Urothelium cell line (cell line): ENCODE data around the gene SMURF1.
A peak's percentile ranks its signal among the peaks of the same experiment; 100 is the strongest.

Experiments
- DNase-seq: peaks from one replicate; pipeline ENCODE4 v3.0.0; 2011; ENCODE audit warnings: low spot score, mixed read lengths
- FAIRE-seq: peaks from 2 replicates; lab custom pipeline; 2011; peaks lifted over from hg19 to GRCh38; lab: Jason Lieb, UNC

The SMURF1 gene

DNA sequence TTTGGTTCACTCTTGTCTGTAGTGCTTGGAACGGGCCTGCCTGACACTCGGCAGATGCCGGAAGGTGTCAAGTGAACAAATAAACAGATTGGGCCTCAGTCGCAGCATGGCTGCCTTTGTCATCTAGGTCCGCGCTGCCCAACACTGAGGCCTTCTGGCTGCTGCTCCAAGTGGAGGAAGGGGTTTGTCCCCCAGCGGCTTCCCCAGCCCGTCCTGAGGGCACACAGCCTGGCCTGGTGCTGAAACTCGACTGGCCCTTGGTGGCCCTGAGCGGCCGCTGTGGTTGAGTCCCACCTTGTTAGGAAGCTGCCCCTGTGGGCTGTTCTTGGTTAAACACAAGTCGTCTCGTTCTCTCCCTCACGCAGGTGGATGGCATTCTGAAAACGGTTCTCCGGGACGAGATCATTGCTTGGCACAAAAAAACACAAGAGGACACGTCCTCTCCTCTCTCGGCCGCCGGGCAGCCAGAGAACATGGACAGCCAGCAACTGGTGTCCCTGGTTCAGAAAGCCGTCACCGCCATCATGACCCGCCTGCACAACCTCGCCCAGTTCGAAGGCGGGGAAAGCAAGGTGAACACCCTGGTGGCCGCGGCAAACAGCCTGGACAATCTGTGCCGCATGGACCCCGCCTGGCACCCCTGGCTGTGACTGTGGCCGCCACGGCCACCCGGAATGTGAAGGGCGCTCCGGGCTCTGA, 132.1 kb downstream of the SMURF1 start:
- no peak for DNase-seq
- FAIRE-seq, result no peak

DNA sequence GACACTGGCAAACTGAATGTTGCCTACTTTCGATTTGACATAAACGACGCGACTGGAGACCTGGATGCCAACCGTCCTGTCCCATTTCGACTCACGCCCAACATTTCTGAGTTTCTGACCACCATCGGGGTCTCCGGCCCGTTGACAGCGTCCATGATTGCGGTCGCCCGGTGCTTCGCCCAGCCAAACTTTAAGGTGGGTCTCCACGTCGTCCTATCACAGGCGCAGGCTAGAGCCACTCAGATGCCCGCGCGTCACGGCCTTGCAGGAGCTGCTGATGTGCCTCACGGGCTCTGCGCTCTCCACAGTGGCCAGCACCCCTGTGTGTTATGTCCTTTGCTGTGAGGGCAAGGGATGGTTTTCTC, 132.6 kb downstream of the SMURF1 start:
- DNase-seq (no peak), FAIRE-seq (no peak)

DNA sequence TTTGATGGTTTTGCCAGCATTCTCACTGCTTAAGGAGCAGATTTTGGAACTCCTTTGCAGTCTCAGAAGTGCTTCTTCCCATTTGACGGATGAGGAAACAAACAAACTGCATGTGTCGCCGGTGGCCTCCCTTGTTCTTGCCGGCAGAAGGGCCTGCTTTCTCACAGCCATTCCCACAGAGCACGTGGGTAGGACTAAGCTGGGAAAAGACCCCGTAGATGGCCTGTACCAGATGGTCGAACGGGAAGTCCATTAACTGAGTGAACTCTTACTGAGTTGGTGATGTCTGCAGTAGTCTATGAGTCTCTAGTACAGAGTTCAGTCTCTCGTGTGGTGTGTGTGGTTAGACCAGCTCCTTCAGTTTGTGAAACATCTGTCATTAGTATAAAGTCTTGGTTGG, 133.6 kb downstream of the SMURF1 start:
- FAIRE-seq, result no peak
- DNase-seq, result no peak

DNA sequence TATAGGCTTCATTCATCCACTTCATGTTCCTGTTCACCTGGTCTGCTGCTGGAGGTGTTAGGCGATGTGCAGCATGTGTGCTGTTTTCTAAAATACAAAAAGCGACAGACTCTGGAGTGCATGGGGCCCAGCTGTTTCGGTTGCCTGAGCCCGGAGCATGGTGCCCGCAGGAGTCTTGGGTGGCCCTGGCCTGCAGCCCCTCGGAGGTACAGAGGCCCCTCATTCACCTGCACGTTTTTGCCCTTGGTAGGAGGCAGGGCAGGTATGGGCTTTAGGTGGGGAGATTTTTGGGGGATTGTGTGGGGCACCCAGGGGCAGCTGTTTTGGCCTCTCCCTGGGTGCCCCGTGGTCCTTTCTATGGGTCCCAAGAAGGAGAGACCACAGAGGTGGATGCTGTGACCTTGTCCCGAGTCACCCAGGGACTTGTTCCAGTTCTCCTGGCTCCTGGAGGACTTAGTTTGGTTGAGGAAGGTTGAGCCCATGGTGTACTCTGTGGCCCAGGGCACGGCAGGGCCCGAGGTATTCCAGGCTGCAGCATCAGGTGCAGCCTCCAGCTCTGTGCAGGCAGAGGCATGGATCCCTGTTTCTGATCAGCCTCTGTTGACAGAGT, 134.9 kb downstream of the SMURF1 start:
- FAIRE-seq (no peak), DNase-seq (no peak)

DNA sequence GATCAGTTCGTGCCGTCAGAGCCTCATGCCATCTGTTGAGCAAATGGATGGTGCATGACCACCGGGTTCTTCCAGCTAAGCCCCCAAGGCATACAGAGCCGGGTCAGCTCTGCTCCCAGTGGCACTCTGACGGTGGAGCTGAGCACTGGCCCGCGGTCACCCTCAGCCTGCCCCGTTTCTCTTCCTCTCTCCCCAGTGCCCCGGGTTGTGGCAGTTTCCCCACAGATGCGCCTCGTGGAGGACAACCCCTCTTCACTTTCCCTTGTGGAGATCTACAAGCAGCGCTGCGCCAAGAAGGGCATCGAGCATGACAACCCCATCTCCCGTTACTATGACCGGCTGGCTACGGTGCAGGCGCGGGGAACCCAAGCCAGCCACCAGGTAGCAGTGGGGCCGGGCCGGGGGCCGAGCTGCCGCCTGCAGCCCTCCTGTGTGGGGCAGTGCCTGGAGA, 135.7 kb downstream of the SMURF1 start:
- FAIRE-seq, result no peak

DNA sequence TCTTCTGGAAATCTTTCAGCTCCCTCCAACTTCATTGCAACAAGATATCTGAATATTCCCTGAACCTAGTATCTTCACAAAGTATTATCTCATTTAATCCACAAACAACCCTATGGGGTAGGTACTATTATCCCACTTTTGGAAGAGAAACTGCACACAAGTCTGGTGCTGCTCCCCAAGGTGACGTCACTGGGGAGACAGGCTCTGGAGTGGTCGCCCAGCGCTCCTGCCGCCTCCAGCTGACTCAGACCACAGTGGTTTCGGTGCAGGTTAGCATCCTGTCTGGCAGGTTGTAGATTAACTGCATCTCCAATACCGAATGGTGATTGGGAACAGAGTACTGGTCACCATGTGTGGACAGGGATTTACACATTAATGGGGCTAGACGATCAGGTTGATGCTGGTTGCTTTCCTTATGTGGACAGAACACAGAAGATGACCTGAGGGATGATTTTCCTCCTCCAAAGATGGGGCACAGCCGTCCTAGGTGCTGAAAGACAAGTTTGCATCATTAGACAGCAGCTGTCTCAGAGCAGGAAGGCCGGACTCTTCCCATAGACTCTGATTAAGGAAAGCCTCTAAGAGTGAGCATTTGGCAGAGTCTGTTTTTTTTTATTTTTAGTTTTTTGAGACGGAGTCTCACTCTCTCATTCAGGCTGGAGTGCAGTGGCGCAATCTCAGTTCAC, 137.0 kb downstream of the SMURF1 start:
- no peak for DNase-seq
- peak; percentile 96 for FAIRE-seq

More for the DNA sequence above, 135.7 kb downstream of the SMURF1 start:
- DNase-seq, result no peak

DNA sequence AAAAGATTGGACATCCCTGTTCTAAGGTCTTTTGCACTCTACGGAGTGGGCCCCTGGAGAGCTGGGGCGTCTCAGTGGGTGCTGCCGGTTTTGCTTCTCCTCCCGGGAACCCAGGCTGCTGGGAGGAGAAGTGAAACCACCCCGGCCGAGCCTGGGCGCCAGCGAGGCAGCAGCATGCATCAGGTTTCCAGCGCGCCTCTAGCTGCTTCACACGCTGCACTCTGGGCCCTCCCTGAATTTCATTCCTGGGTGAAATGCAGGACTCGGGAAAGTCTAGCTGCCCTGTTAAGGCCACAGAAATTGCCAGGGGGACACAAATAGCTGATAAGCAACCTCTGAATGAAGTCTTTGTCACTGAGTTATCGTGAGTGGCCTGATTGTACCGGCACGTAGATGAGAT, 138.1 kb downstream of the SMURF1 start:
- DNase-seq, result no peak
- no peak for FAIRE-seq

DNA sequence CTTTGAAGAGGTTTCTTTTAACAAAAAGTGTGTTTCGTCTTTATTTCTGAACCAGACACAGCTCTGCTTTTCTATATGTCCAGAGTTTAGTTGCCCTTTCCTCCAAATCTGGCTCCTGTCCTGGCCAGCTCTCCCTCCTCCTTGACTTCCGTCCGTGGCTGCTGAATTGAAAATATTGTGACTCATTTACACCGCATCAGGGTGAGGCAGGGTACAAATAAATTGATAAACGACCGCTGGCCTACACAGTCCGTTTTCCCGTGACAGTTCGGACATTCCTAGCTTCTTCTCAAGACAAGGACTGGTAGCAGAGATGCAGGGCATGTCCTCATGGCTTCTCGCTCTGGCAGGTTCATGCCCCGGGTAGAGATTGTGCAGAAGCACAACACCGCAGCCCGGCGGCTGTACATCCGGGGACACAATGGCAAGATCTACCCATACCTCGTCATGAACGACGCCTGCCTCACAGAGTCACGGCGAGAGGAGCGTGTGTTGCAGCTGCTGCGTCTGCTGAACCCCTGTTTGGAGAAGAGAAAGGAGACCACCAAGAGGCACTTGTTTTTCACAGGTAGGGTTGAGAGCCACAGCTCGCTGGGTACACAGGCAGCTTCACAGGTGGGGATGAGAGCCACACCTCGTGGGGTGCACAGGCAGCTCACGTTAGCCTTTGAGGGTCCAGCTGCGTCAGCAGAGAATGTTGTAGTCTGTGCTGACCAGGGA, 139.0 kb downstream of the SMURF1 start:
- DNase-seq (no peak), FAIRE-seq (no peak)

DNA sequence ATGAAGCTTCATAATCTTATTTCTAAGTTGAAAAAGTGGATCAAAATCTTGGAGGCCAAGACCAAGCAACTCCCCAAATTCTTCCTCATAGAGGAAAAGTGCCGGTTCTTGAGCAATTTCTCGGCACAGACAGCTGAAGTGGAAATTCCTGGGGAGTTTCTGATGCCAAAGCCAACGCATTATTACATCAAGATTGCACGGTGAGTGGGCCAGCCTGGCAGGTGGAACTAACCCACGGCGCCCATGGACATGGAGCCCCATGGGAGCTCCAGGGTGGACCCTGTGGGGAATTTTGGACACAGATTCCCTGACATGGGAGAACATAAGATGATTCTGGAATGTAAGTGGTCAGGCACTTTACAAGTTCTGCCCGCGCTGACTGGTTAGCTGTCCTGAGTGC, 139.7 kb downstream of the SMURF1 start:
- FAIRE-seq, result no peak
- no peak for DNase-seq

DNA sequence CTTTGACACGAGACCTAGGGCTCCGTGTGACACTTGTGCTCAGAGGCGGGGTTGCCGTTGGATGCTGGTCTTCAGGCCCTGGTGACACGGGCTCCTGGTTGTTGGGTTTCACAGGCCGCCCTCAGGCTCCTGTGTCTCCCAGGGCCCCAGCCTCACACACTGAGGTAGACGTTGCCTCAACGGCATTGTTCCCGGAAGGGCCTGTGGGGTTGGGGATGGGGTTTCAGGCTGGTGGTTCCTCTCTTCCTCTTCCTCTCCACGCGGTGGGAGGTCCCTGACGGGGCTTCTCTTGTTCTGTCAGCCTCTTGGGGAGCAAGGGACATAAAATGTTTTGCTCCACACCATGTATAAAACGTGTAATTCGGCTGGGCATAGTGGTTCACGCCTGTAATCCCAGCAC, 140.5 kb downstream of the SMURF1 start:
- no peak for DNase-seq

DNA sequence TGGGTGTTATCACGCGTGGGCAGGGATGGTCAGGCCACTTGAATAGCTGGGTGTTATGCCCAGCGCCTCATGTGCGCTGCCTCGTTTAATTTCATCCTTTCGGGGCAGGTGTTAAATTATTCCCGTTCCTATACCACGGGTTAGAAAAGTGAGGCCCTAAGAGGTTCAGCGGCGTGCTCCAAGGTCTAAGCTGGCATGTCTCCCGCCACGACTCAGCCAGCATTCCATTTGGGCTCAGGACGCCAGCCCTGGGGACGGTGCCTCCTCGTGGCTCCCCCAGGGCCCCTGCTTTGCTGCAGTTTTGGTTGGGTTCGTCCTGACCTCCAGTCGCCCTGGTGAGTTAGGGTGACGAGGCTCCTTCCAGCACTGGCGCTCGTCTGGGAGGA, 141.1 kb downstream of the SMURF1 start:
- no peak for DNase-seq
- FAIRE-seq, result no peak

More for the DNA sequence above, 140.5 kb downstream of the SMURF1 start:
- FAIRE-seq, result no peak

DNA sequence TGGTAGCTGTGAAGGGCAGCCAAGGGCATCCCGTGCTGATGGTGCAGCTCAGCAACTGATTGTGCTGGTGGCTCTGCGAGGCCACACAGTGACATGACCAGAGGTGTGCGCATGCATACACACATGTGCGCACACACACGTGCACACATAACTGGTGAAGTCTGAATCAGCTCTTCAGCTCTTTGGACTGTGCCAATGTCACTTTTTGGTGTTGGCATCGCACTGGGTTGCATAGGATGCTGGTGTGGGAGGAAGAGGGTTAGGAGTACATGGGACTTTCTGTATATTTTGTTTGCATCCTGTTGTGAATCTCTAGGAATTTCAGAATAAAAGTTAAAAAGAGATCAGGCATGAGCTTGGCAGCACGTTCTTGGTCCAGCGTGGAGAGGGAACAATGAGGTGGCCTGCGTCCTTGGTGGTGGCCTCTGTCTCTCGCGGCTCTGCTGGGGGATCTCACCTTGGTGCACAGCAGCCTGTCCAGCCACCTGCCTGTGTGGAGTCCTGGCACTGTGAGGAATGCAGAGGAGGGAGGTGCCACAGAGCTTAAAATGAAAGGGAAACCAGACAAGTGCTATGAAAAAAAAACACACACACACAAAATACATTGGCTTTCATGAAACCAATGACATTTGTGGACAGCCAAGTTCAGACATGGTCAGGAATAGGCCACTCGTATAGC, 141.6 kb downstream of the SMURF1 start:
- no peak for FAIRE-seq
- no peak for DNase-seq

DNA sequence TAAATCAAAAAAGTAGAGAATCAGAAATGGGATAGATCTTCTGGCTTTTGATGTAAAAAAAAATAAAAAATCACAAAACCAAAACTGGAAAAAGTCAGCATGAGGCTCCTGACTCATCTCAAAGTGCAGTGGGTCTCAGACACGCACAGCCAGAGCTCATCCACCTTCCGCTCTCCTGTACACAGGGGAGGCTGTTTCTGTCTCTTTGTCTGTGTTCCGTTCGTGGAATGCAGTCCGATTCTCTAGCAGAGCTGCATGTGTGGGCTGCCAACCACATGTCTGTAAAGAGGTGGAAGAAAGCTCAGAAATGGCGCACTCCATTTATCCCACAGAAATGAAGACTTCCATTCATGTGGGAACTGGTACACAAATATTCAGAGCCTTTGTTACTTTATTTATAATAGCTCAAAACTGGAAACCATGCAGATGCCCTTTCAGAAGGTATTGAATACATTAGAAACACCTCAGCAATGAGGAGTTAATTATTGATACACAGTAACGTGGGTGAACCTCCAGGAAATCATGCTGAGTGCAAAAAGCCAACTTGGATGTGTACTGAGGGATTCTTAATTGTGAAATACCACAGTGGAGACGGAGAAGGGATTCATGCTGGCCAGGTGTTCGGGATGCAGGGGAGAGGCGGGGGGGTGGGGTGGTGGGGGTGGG, 142.3 kb downstream of the SMURF1 start:
- DNase-seq (no peak), FAIRE-seq (no peak)

DNA sequence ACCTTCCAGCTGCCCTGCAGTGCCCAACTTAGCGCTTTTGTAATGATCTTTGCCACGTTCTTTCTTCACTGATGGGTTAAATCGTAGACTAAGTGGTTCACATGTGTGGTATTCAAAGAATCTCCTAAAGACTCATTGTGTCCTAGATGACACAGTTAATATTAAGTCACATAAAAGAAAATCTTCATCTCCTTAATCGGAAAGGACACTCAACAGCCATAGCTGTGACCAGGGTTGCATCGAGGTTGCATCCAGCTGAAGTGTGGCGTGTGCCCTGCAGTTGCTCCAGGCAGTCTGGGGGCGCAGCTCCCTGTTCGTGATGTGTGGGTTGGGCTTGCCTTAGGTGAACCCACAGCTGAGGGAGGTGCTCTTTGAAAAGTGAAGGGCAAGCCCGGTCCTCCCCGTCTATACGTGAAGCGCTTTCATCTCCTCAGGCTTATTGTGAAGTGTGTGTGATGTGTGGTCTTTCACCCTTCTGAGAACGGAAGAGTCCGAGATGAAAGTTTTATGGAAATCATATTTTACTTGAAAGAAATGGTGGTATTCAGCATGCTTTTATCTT, 142.9 kb downstream of the SMURF1 start:
- no peak for FAIRE-seq

DNA sequence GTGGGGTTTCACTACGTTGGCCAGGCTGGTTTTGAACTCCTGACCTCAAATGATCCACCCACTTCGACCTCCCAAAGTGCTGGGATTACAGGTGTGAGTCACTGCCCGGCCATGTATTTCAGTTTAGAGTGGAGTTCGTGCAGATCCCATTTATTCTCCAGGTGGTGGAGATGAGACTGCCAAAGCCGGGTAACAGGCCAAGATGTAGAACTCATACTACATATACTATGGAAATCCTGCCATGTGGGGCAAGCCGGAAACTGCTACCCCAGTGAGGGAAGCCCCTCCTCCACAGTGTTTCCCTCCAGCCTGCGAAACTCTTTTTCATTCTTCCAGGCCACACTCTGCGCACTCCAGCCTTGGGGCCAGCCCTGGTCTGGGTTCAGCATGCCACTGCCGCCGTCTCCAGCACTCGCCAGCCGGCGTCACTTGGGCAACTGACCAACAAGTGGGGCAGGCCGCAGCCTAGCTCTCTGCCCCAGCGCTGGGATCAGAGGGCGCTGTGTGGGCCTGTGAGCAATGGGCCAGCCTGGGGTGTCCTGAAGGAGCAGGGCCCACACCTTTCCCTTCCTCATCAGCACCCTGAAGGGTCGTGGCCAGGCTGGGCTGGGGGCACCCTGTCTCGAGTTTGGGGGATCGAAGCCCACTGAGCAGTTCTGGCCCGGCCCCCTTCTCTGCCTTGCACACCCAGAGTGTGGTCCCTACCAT, 143.6 kb downstream of the SMURF1 start:
- FAIRE-seq, result no peak
- DNase-seq, result no peak

More for the DNA sequence above, 142.9 kb downstream of the SMURF1 start:
- DNase-seq, result no peak

DNA sequence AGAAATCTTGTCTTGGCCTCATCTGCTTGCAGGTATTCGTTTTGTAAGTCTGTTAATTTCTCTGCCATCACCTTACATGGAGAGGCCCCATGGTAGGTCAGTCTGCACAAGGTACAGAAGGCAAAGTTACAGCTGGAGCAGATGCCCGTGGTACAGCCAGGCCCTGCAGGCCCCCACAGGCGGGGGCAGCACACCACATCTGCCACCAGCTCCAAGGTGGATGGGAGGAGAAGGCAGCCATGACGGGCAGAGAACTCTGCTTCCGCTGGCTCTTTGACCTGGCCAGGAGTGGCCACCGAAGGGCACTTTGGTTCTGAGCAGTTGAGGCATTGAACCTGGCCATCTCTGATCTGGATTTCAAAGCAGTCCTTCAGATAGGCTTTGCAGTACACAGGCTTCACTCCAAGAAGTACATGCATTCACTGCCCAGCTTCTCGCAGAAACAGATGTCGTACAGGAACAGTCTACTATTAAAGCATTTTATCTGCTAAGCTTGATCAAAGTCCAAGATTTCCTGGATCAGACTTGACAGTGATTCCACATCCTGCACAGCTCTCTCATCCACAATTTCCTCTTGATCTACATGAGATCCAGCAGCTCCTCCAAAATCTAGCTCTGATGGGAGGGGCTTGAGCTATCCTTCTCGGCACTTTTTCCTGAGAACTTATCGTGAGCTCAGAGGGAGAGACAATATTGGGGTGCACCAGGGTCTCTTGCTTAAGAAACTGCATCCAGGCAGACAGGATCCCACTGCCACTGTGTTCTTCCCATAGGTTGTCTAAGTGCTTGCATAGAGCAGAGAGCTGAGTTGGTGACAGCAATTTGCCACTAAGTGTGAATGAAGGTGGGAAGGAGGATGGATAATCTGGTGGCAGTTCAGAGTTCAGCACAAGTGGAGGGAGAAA, 144.8 kb downstream of the SMURF1 start:
- no peak for DNase-seq
- no peak for FAIRE-seq

DNA sequence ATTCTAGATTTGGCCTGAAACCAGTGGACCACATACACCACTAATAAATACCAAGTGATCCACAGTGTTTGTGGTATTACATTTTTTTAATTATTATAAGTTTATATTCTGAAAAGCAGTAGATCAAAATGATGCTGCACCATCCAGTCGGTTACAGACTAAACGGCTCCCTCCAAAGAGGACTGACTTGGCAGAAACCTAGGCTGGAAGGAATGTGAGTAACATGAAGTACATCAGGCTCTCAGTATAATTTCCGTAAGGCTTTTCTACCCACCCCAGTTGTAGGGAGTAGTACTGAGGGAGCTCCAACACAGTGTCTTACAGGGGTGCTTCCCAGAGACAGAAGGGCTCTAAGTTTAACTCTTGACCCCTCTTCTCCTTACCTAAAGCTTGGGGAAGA, 146.1 kb downstream of the SMURF1 start:
- FAIRE-seq, result no peak
- DNase-seq, result no peak

DNA sequence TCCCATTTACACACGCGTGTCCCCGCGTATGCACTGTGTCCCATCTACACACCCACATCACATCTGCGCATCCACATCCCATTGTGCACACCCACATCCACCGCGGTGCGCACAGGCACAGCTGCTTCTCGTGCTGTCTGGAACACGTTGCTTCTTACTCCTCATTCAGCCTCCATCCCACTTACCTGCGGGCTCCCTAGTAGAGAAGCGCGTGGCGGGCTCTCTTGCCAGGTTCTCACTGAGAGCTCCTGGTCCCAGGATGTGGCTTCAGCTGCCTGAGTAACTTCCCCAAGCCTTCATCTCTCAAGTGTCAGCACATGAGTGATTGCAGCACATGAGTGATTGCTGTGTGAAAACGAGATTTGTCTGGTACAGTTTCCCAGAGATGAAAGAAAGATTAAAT, 147.8 kb downstream of the SMURF1 start:
- FAIRE-seq, result peak; percentile 96

More for the DNA sequence above, 147.8 kb downstream of the SMURF1 start:
- DNase-seq, result no peak
